Heart right ventricle (tissue), 16 donors: ENCODE measurements around the gene VTCN1. TPM values are rescaled to one million over a fixed set of nuclear protein-coding genes. Genes with fewer than 3 reads are reported as not detected.
"Not testable (repeated sequence)": the region's sequence is repeated elsewhere in the genome, so short reads cannot be mapped to it uniquely, and the experiment has no call there.

Experiments used
- ATAC-seq, 8 donors: fragments of 200-7000 bp; cut with Tn5 transposase; one replicate each; pipeline ENCODE4 v1.9.1; 2020; ENCODE audit warnings: mild to moderate bottlenecking in 8 of 8, moderate library complexity in 8 of 8, moderate number of reproducible peaks in 1 of 8
- DNase-seq, 2 donors: peaks; one replicate each; pipeline ENCODE4 v3.0.0-alpha.2; 2020
- H3K27ac ChIP-seq, 10 donors: fragments of 200-600 bp; sonication (generic) in 2 of 10; one replicate each; pipeline versions ENCODE4 v1.5.0 to v1.8.0; 2020 to 2022; ENCODE audit warnings: mild to moderate bottlenecking in 3 of 10
- H3K27me3 ChIP-seq, 7 donors: fragments of 200-600 bp; one replicate each; pipeline ENCODE4 v1.8.0; 2021 to 2022; ENCODE audit warnings: mild to moderate bottlenecking in 2 of 7
- H3K36me3 ChIP-seq, 9 donors: fragments of 200-600 bp; sonication (generic) in 1 of 9; one replicate each; pipeline versions ENCODE4 v1.5.0 to v1.8.0; 2020 to 2022; ENCODE audit warnings: mild to moderate bottlenecking in 2 of 9
- H3K4me1 ChIP-seq, 9 donors: fragments of 200-600 bp; sonication (generic) in 1 of 9; one replicate each; pipeline versions ENCODE4 v1.5.0 to v1.8.0; 2020 to 2022; ENCODE audit warnings: mild to moderate bottlenecking in 4 of 9
- H3K4me3 ChIP-seq, 10 donors: fragments of 200-600 bp; sonication (generic) in 2 of 10; one replicate each; pipeline versions ENCODE4 v1.5.0 to v1.8.0; 2020 to 2022; ENCODE audit warnings: mild to moderate bottlenecking in 7 of 10, moderate library complexity in 2 of 10
- H3K9me3 ChIP-seq, 11 donors: fragments of 200-600 bp in 10 of 11; sonication (generic) in 2 of 11; one replicate each; pipeline versions ENCODE4 v1.5.0 to v1.8.0; 2013 to 2022; ENCODE audit warnings: mild to moderate bottlenecking in 2 of 11, control low read depth in 1 of 11, moderate library complexity in 1 of 11
- WGBS, 2 donors: extraction: QIAGEN DNeasy Blood & Tissue Kit; methylation state at CpG; one replicate each; pipeline ENCODE4 v1.1.7; 2013; ENCODE audit warnings: inconsistent platforms in 1 of 2; 5-methylcytosine and 5-hydroxymethylcytosine counted together
- intact Hi-C, 10 donors: fragments of 100-400 bp; cut with DNase I; formaldehyde crosslinking; loops; one replicate each; pipeline versions ENCODE4 v1.11.1 to v1.14.2; 2022
- long read RNA-seq, 3 donors: library from polyadenylated mRNA; unstranded; transcript quantifications; one replicate each; pipeline ENCODE4 v2.0.0, GENCODE V29; 2020 to 2021
- polyA plus RNA-seq, 2 donors: library from polyadenylated mRNA; stranded (reverse); fragments of 200-250 nt; gene quantifications; one replicate each; pipeline ENCODE4 v1.2.3, GENCODE V29; 2013
- total RNA-seq, 10 donors: library from RNA; stranded (reverse); fragmentation: NEBNext Ultra II Directional in 3 of 10; extraction: Animal tissue kit (Norgen Biotek cat#: 25700) in 3 of 10; gene quantifications; one replicate each; pipeline versions ENCODE4 v1.2.1 to v1.2.4, GENCODE V29; 2021 to 2023
- TF ChIP-seq, protein P1 (sequence below), 9 donors: fragments of 200-600 bp; sonication (generic) in 2 of 9; IDR thresholded peaks; one replicate each; pipeline versions ENCODE4 v1.5.0 to v1.8.0; 2021 to 2022; ENCODE audit warnings: antibody characterized with exemption in 9 of 9, mild to moderate bottlenecking in 5 of 9, moderate library complexity in 1 of 9
- donor health status: Arrhythmogenic right ventricular cardiomyopathy.
- donor health status: ischemic (EF 13 %, LVEDD 7.1; RV severe dilation, severe dysfunction).
- donor health status: healthy with polysubstance abuse.
- donor health status: DM: no; HTN: yes; CAD: no.
- donor health status: DM: no; HTN: no; CAD: no.
- donor health status: ischemic (EF 25% LVEDD 6.9; RV normal size, moderate dysfunction).
- donor health status: ischemic (EF 25% LVEDD 5.7; RV mildly dilated, moderate dysfunction).
- donor health status: healthy.
- donor health status: DM: yes; HTN: yes; CAD: no.
- donor health status: Ischemic cardiomyopathy.
- donor health status: ischemic (EF 35%, LVEDD 5.7; RV mildly dilated, moderate dysfunction).
- donor health status: nonischemic (EF 11% LVEDD 7.7; RV severe dilation, severe dysfunction).
- donor health status: DM: yes; HTN: yes; CAD: no.
- donor health status: PGD.
- donor health status: ischemic (EF 29% LVEDD 5.4; RV normal size, mild dysfunction).
- donor health status: nonischemic (EF 23%, LVEDD 6.1; RV moderate dilation, normal function).

The VTCN1 gene
- total RNA-seq, result under 1 TPM in 1 of 10 donors, not detected in 9; 0.17 TPM
- not detected for polyA plus RNA-seq
- long read RNA-seq, donor 1, partial matches to known transcripts, result 0 of 1 reads
- long read RNA-seq, donor 1, other reads (novel, unspliced or antisense), result 1 of 1 reads
- long read RNA-seq, donor 2, partial matches to known transcripts, result 0 of 1 reads
- long read RNA-seq, donor 2, other reads (novel, unspliced or antisense), result 1 of 1 reads
- long read RNA-seq, donor 3, result 0 reads

- Histone ChIP-seq H3K4me1 (peaks cover 0 to 2% (median 0%) of the 10 kb centered on the region in 9 donors), H3K4me3 (no peak within 1 kb of the TSS), H3K27me3 (peaks cover 0 to 4% (median 0%) of the 10 kb centered on the region in 7 donors), H3K9me3 (no peaks in the 10 kb centered on the region), H3K36me3 (no peaks in the 10 kb centered on the region), H3K27ac (no peak within 1 kb of the TSS)
- ATAC-seq (peak in 1 of 8 donors; percentile 34), DNase-seq (no peak)
- TF ChIP-seq, protein P1, sequence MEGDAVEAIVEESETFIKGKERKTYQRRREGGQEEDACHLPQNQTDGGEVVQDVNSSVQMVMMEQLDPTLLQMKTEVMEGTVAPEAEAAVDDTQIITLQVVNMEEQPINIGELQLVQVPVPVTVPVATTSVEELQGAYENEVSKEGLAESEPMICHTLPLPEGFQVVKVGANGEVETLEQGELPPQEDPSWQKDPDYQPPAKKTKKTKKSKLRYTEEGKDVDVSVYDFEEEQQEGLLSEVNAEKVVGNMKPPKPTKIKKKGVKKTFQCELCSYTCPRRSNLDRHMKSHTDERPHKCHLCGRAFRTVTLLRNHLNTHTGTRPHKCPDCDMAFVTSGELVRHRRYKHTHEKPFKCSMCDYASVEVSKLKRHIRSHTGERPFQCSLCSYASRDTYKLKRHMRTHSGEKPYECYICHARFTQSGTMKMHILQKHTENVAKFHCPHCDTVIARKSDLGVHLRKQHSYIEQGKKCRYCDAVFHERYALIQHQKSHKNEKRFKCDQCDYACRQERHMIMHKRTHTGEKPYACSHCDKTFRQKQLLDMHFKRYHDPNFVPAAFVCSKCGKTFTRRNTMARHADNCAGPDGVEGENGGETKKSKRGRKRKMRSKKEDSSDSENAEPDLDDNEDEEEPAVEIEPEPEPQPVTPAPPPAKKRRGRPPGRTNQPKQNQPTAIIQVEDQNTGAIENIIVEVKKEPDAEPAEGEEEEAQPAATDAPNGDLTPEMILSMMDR (IDR thresholded peaks at IDR 0.05), result no peak
- intact Hi-C loops, result no loop called here
- 81 to 86% methylated on average over 8 of the region's 8 CpGs for WGBS, 2 donors
Observed at GRCh38 chr1:117210831-117211261, at the start of gene VTCN1. Gene VTCN1, minus strand, starts transcription at chr1:117210927. Its CDS starts 72 bp downstream, at chr1:117210855.

DNA sequence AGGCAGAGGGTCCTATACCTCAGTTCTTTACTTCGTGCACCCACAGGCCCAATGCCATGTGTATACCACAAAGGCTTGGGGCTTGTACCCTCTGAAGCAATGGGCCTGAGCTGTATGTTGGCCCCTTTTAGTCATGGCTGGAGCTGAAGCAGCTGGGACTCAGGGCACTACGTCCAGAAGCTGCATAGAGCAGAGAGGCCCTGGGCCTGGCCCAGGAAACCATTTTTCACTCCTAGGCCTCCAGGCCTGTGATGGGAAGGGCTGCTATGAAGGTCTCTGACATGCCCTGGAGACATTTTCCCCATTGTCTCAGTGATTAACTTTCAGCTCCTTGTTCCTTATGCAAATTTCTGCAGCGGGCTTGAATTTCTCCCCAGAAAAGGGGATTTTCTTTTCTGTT, 48.1 kb upstream of the VTCN1 start:
- no peaks in the 10 kb centered on the region for H3K4me1 ChIP-seq
- intact Hi-C loops, result no loop called here
- no peak for DNase-seq
- WGBS, 2 donors, result 88 to 89% methylated on average over 3 of the region's 3 CpGs
- H3K4me3 ChIP-seq, result no peak overlapping the region
- peaks cover 0 to 14% (median 0%) of the 10 kb centered on the region in 11 donors for H3K9me3 ChIP-seq
- H3K36me3 ChIP-seq, result no peaks in the 10 kb centered on the region
- H3K27ac ChIP-seq, result no peak overlapping the region
- no peaks in the 10 kb centered on the region for H3K27me3 ChIP-seq
- TF ChIP-seq, protein P1 (IDR thresholded peaks at IDR 0.05), result no peak
- no peak for ATAC-seq

DNA sequence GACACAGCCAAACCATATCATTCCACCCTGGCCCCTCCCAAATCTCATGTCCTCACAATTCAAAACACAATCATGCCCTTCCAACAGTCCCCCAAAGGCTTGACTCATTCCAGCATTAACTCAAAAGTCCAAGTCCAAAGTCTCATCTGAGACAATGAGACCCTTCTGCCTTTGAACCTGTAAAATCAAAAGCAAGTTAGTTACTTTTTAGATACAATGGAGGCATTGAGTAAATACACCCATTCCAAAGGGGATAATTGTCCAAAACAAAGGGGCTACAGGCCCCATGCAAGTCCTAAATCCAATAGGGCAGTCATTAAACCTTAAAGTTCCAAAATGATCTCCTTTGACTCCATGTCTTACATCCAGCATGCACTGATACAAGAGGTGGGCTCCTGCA, 47.3 kb upstream of the VTCN1 start:
- H3K4me3 ChIP-seq, H3K27me3 ChIP-seq, DNase-seq, ATAC-seq, H3K27ac ChIP-seq, intact Hi-C loops, H3K4me1 ChIP-seq, H3K36me3 ChIP-seq: not testable (repeated sequence)
- H3K9me3 ChIP-seq, result peaks cover 0 to 14% (median 0%) of the 10 kb centered on the region in 11 donors

DNA sequence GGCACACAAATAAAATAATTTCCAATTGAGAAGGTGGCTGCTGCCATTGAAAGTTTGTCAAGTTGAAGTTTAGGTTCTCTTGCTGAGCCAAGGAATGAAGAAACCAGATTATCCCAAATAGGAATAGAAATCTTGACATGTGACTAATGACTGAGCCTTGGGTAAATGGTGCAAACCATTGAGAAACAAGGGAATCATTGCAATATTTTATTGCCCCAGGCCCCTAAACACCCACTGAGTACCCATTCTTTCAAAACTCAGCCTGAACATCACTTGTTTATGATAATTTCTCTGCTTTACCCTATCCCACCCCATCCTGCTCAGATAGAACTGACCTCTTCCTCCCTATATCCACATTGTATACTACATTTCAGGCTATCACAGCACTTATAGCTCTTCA, 46.6 kb upstream of the VTCN1 start:
- Histone ChIP-seq H3K4me3 (no peak overlapping the region), H3K27ac (no peak overlapping the region), H3K4me1 (no peaks in the 10 kb centered on the region), H3K9me3 (peaks cover 0 to 14% (median 0%) of the 10 kb centered on the region in 11 donors), H3K36me3 (no peaks in the 10 kb centered on the region), H3K27me3 (no peaks in the 10 kb centered on the region)
- DNase-seq (no peak), ATAC-seq (no peak)
- TF ChIP-seq, protein P1 (IDR thresholded peaks at IDR 0.05), result no peak
- intact Hi-C loops, result no loop called here

- H3K27ac ChIP-seq, result no peak overlapping the region
- TF ChIP-seq, protein P1 (IDR thresholded peaks at IDR 0.05), result no peak
- ATAC-seq (no peak), DNase-seq (no peak)
- H3K9me3 ChIP-seq, result no peaks in the 10 kb centered on the region
- no peak overlapping the region for H3K4me3 ChIP-seq
- H3K27me3 ChIP-seq, result no peaks in the 10 kb centered on the region
- intact Hi-C loops, result no loop called here
- H3K36me3 ChIP-seq, result no peaks in the 10 kb centered on the region
- H3K4me1 ChIP-seq, result no peaks in the 10 kb centered on the region
Observed at GRCh38 chr1:117250061-117250606, 39.4 kb upstream of the VTCN1 start.
